HG03025 (cell line): Measurements from ENCODE around the gene SH3BGRL3.
"Not testable (repeated sequence)": the region's sequence is repeated elsewhere in the genome, so short reads cannot be mapped to it uniquely, and the experiment has no call there.

Experiments
- ATAC-seq: cut with Tn5 transposase; IDR thresholded peaks from one replicate; pipeline ENCODE4 v1.9.1; 2021; ENCODE audit warnings: mild to moderate bottlenecking, moderate library complexity; ENCODE audit not compliant: unreplicated experiment, low FRiP score

The SH3BGRL3 gene

DNA sequence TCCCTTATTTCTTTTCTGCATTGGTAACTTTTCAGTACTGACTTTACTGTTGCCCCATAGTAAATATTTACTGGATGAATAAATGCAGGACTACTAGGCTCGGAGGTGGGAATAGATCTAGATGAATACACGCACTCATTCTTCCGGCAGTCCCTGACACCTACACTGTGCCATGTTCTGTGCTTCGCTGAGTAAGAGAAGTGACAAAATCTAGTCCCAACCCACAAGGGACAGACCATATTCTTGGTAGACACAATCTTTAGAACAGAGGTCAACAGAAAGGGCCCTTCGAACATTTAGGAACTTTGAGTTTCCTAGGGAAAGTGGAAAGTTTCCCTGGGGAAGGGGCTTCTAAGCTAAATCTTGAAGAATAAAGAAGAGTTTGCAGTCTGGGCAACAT is 34.6 kb downstream of the SH3BGRL3 start:
- no peak for ATAC-seq

DNA sequence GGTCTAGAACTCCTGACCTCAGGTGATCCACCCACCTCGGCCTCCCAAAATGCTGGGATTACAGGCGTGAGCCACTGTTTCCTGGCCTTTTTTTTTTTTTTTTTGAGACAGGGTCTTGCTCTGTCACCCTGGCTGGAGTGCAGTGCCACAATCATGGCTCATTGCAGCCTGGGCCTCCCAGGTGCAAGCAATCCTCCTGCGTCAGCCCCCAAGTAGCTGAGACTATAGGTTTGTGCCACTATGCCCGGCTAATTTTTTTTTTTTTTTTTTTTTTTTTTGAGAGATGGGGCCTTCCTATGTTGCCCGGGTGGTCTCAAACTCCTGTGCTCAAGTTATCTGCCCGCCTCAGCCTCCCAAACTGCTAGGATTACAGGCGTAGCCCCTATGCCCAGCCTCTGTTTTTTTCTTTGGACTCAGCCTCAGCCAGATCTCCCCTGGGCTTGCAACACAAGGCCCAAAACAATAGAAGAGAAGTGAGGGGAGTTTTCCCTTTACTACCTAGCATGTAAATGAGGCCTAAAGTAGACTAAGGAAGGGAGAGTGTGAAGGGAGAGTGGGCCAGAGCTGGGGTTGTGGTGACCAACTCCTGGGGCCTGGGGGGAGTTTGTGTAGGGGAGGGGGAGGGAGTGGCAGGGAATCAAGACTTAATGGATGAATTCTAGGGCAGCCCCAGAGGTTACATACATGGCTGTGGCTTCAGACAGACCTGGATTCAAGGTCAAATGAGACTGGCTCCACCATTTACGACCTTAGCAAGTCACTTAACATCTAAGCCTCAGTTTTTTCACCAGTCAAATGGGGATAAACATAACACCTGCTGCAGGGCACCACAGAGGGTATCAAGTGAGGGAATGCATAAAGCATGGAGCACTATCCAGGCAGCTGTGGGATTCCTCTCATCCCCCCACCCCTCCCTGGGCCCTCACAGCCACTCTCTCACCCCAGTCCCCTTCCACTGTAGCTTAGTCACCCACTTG is 36.3 kb downstream of the SH3BGRL3 start:
- ATAC-seq: no peak

DNA sequence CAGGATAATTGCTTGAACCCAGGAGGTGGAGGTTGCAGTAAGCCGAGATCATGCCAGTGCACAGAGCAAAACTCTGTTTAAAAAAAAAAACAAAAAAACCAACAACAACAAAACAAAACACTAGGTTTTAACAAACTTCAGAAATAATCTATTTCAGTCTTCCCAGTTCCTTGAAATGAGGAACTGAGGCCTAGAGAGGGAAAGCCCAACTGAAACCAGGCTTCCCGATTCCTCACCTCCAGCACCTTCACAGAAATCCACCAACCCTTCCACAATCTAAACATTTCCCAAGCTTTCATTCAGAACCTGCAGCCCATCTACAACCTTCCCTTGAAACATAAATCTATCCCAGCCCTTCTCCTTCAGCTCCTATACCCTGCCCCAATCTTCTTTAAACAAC is 37.3 kb downstream of the SH3BGRL3 start:
- ATAC-seq: no peak

DNA sequence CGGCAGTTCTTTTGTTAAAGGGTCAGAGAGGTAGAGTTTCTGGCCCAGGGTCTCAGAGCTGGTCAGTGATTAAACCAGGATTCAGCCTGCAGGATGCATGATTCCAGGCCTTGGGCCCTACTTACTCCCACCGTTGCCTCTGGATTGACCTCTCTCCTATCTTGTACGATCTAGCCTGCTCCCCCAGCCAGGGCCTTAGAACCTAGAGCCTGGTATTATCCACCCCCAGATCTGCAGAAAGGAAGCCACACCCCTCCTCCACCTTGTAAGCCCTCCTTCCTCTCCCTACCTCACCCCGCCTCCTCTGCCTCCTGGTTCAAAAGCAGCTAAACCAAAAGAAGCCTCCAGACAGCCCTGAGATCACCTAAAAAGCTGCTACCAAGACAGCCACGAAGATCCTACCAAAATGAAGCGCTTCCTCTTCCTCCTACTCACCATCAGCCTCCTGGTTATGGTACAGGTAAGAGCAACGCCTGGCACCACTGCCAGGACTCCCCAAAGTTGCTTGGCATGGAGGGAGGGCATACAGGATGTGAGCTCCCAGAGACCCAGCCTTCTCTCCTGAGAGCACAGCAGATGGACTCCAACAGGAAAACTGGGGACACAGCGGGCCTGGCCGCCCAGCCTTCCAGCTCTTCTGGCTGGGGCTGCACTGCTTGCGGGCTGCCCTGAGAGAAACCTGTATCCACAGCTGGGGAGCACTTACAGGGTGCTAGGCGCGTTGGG is 37.9 kb downstream of the SH3BGRL3 start, which contains the start of gene CD52:
TSS of gene CD52 (plus strand) at position 347 of the 726 bp plus-strand sequence. CDS start at position 407, 60 bp downstream.
- ATAC-seq: no peak

DNA sequence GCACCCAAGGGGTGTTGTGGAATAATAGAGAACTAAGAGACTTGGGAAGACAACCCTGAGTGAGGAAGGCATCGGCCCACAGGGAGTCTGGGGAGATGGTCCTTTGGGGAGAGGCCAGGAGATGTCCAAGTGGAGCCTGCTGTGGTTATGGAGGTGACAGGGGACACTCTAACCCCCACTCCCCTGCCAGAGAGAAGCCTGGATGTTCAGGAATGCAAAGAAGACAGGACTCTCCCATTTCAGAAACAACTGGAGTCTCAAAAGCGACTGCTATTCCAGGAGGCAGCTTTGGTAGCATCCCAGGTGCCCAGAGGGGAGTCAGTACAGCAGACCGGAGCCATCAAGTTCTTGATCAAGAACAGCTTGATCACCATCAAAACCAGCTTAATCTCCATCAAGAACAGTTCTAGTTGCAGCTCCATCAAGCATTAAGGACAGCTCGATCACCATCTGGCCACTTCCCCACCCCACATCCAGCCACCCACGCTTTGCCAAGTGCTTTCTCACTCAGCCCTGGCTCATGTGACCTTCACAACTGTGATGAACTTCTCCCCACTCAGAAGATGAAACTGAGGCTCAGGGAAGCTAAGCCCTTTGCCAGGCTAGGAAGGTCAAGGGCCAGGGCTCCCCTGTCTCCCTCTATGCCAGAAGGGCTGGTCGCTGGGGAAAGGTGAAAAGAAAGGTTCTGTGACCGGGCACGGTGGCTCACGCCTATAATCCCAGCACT is 38.6 kb downstream of the SH3BGRL3 start:
- no peak for ATAC-seq

DNA sequence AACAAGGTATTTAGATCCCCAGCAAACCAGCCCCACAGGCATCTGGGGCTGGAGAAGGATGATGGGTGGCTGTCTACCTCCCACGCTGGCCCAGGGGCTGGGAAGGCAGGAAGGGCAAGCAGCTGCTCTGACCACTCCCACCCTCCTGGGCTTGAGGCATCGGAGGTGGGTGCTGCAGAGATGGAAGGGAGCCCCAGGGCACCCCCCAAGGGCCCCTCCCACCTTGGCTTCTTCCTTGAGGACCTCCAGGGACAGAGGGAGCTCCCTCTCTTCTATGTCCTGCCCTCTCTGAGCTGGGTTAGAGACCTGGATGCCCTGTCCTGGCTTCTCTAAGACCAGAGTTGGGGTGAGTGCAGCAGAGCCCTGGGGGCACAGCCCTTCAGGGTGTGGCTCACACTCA is 41.0 kb downstream of the SH3BGRL3 start:
- ATAC-seq: no peak

DNA sequence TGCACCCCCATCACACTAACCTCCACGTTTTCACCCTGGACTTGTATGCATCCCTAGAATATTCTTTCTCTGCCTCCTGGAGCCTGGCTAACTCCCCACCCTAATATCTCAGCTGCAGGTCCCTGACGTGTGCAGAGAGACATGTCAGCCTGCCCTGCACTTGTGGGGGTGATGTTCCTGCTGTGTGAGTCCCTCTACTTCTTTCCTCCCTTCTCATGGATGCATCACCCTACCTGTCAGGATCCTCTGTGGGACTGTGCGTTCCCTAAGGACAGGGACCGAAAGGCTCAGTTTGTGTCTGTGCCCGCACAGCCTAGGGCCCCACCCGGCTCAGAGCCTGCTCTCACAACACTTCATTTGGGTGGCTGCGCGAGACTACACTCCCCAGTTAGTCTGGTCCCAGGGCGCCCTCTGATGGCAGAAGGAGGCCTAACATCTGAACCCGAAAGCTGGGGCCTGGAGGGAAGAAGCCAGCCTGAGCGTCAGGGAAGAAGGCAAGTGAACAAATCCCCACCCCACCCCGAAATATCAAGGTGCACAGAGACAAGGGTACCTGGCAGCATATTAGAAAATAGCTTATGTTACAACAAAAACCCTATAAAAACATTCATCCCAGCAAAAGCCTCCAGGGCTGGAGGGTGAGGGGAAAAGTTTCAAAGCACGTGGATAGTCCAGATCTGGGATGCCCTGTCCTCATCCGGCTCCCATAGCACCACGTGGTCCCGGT is 41.6 kb downstream of the SH3BGRL3 start:
- ATAC-seq: no peak

DNA sequence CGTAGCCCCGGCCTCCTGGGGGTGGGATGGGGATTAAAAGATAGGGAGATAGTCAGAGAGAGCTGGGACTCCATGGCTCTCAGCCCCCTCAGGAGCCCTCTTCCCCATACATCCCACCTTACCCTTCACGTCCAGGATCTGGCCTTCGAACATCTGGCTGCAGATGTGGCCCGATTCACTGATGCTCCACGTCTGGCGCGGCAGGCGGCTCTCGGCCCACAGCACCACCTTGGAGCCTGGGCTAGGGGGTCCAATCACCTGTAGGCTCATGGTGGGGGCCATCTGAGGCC is 42.1 kb downstream of the SH3BGRL3 start:
- no peak for ATAC-seq

DNA sequence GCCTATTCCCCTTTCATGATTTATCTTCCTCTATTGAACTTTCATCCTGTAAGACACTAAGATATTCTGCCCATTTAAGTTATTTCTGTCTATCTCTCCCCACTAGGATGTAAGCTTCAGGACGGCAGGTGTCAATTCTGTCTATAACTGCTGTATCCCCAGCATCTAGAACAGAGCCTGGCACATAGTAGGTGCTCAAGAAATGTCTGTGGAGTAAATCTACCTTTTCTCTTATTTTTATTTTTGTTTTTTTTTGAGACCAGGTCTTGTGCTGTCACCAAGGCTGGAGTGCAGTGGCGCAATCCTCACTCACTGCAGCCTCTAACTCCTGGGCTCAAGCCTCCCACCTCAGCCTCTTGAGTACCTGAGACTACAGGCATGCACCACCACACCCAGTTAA is 43.5 kb downstream of the SH3BGRL3 start:
- no peak for ATAC-seq

DNA sequence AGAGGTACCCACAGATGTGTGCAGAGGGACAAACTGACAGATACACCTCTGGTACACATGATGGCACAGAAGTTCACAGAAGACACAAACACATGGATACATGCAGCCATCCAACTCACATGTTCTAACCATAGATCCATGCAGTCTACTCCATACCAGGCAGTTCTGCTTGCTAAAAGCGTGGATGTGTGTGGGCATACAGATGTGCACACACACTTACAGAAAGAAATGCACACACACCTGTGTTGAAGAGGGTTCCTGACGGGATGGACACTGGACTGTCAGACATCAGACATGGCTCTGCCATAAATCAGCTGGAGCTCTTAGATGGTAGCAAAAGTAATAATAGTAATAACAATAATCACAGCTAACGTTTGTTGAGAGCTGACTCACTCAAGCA is 44.7 kb downstream of the SH3BGRL3 start:
- ATAC-seq: no peak

DNA sequence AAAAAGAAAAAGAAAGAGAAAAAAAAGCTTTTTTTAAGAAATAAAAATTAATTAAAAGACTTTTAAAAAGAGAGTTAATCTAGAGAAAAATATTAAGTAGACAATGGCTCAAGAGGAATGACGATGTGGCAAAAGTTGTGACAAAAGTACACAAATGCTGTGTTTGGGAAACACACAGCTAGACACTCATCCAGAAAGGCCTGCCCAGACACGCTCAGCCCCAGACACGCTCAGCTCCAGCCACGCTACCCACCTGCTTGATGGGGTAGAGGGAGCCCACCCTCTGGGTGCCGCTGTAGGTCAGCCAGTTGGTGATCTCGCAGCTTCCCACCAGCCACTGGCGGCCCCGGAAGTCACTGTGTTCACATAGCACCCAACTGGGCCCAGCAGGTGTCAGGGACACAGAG is 48.1 kb downstream of the SH3BGRL3 start:
- no peak for ATAC-seq

DNA sequence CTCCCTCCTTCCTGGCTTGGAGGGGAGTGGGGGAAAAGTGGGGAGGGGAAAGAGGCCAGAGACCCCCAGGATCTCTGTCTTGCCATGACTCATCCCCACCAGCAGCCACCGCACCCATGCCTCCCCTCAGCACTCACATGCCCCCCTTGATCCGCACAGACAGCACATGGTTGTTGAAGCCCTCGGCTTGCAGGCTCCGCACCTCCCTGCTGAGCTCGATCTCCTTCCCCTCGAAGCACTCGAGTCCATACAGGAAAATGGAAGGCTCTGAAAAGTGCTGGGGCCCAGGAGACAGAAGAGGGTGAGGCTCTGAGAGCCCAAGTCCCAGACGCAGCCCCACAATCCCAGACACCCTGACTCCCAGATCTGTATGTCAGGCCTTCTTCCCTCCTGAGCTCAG is 48.7 kb downstream of the SH3BGRL3 start:
- ATAC-seq: no peak

DNA sequence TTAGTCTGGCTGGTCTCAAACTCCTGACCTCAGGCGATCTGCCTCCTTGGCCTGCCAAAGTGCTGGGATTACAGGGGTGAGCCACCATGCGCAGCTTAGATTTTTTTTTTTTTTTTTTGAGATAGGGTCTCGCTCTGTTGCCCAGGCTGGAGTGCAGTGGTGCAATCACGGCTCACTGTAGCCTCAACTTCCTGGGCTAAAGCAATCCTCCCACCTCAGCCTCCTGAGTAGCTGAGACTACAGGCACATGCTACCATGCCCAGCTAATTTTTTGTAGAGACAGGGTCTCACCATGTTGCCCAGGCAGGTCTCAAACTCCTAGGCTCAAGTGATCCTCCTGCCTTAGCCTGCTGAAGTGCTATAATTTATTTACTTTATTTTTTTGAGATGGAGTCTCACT is 49.5 kb downstream of the SH3BGRL3 start:
- ATAC-seq: not testable (repeated sequence)

DNA sequence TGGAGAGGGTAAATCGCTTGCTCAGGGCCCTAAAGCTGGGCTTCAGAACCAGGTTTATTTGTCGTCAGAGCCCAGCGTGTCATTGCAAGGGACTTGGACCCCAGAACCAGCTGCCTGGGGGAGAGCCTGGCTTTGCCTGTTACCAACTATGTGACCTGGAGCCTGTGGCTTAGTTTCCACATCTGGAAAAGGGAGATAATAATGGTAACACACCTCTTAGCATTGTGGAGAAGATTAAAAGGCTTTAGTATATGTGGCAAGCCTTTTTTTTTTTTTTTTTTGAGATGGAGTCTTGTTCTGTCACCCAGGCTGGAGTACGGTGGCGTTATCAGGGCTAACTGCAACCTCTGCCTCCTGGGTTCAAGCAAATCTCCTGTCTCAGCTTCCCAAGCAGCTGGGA is 50.4 kb downstream of the SH3BGRL3 start:
- ATAC-seq: no peak
